SK-N-SH (cell line): ENCODE measurements around the gene SNHG17.
"Not testable (repeated sequence)": the region's sequence is repeated elsewhere in the genome, so short reads cannot be mapped to it uniquely, and the experiment has no call there.

Experiments used
- CHD2 ChIP-seq: fragments of 150-350 bp; IDR thresholded peaks from 2 replicates; pipeline ENCODE4 v1.6.1; 2018; ENCODE audit warnings: low read length; ENCODE audit not compliant: partially characterized antibody
- ELF1 ChIP-seq: IDR thresholded peaks from 2 replicates; pipeline ENCODE4 v1.4.0; 2012
- EP300 ChIP-seq, 2 experiments: IDR thresholded peaks; 2 replicates each; pipeline versions ENCODE4 v1.4.0 to v1.6.1; 2012; ENCODE audit warnings: borderline replicate concordance in 1 of 2, low read depth in 1 of 2, low read length in 1 of 2
- GABPA ChIP-seq: IDR thresholded peaks from 2 replicates; pipeline ENCODE4 v1.4.0; 2012; ENCODE audit warnings: low read depth, mild to moderate bottlenecking
- POLR2AphosphoS5 ChIP-seq: IDR thresholded peaks from 2 replicates; pipeline ENCODE4 v1.6.1; 2012; ENCODE audit warnings: low read depth, low read length
- RAD21 ChIP-seq: IDR thresholded peaks from 2 replicates; pipeline ENCODE4 v1.6.1; 2012; ENCODE audit warnings: mild to moderate bottlenecking, low read length
- SMC3 ChIP-seq: IDR thresholded peaks from 2 replicates; pipeline ENCODE4 v1.6.1; 2012; ENCODE audit warnings: low read depth, low read length, improper control_type of control experiment
- TAF1 ChIP-seq: IDR thresholded peaks from 2 replicates; pipeline ENCODE4 v1.6.1; 2012; ENCODE audit warnings: low read depth, mild to moderate bottlenecking, low read length, moderate library complexity, borderline replicate concordance
- TCF12 ChIP-seq: IDR thresholded peaks from 2 replicates; pipeline ENCODE4 v1.4.0; 2012
- TEAD4 ChIP-seq: IDR thresholded peaks from 2 replicates; pipeline ENCODE4 v1.4.0; 2012; ENCODE audit warnings: mild to moderate bottlenecking, borderline replicate concordance; ENCODE audit not compliant: insufficient read depth
- TF ChIP-seq, protein P1 (sequence below): IDR thresholded peaks from 2 replicates; pipeline ENCODE4 v1.4.0; 2012; ENCODE audit warnings: low read depth
- TF ChIP-seq, protein P2 (sequence below): fragments of 200-600 bp; sonication (generic); IDR thresholded peaks from 2 replicates; pipeline ENCODE4 v1.6.1; 2017; ENCODE audit warnings: antibody characterized with exemption, mild to moderate bottlenecking, moderate library complexity
- TF ChIP-seq, protein P3 (sequence below): fragments of 150-350 bp; IDR thresholded peaks from 2 replicates; pipeline ENCODE4 v1.6.1; 2017; ENCODE audit warnings: antibody characterized with exemption, low read length, low read depth, borderline replicate concordance

GRCh38 chr20:38461167-38461566 is 26.0 kb upstream of the SNHG17 start:
- TF ChIP-seq TAF1; RAD21; TEAD4; SMC3; EP300 (IDR thresholded peaks at IDR 0.05; ENCODE audit: borderline replicate concordance in 1 of 2, low read depth in 1 of 2, low read length in 1 of 2); POLR2AphosphoS5; ELF1; GABPA; CHD2; TCF12: not testable (repeated sequence)
- TF ChIP-seq, protein P1, sequence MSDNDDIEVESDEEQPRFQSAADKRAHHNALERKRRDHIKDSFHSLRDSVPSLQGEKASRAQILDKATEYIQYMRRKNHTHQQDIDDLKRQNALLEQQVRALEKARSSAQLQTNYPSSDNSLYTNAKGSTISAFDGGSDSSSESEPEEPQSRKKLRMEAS: not testable (repeated sequence)
- TF ChIP-seq, protein P2, sequence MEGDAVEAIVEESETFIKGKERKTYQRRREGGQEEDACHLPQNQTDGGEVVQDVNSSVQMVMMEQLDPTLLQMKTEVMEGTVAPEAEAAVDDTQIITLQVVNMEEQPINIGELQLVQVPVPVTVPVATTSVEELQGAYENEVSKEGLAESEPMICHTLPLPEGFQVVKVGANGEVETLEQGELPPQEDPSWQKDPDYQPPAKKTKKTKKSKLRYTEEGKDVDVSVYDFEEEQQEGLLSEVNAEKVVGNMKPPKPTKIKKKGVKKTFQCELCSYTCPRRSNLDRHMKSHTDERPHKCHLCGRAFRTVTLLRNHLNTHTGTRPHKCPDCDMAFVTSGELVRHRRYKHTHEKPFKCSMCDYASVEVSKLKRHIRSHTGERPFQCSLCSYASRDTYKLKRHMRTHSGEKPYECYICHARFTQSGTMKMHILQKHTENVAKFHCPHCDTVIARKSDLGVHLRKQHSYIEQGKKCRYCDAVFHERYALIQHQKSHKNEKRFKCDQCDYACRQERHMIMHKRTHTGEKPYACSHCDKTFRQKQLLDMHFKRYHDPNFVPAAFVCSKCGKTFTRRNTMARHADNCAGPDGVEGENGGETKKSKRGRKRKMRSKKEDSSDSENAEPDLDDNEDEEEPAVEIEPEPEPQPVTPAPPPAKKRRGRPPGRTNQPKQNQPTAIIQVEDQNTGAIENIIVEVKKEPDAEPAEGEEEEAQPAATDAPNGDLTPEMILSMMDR: not testable (repeated sequence)
- TF ChIP-seq, protein P3, sequence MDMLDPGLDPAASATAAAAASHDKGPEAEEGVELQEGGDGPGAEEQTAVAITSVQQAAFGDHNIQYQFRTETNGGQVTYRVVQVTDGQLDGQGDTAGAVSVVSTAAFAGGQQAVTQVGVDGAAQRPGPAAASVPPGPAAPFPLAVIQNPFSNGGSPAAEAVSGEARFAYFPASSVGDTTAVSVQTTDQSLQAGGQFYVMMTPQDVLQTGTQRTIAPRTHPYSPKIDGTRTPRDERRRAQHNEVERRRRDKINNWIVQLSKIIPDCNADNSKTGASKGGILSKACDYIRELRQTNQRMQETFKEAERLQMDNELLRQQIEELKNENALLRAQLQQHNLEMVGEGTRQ: not testable (repeated sequence)
